WTC11 (cell line): ENCODE results near the gene LMOD2. TPM values are rescaled to one million over a fixed set of nuclear protein-coding genes. Genes with fewer than 3 reads are reported as not detected.

Experiments used
- ATAC-seq: fragments of 200-7000 bp; cut with Tn5 transposase; 2 replicates; pipeline ENCODE4 v1.10.0; 2021; ENCODE audit warnings: mild to moderate bottlenecking, moderate library complexity
- CTCF ChIA-PET: fragments of 300-600 bp; sonication (Branson Sonifier 250); formaldehyde crosslinking; loops from one replicate; lab custom pipeline; 2021; ENCODE audit warnings: antibody characterized with exemption; lab: Charles Lee
- POLR2A ChIA-PET: fragments of 350-600 bp; sonication (Branson Sonifier 250); formaldehyde crosslinking; loops from one replicate; lab custom pipeline; 2021; ENCODE audit warnings: antibody characterized with exemption; lab: Charles Lee
- DNase-seq: peaks from one replicate; pipeline ENCODE4 v3.0.0; 2021; ENCODE audit warnings: low spot score
- H3K27ac Mint-ChIP-seq: 2 replicates; pipeline ENCODE4 v1.8.0; 2021; ENCODE audit warnings: mixed read lengths
- H3K27me3 Mint-ChIP-seq: 2 replicates; pipeline ENCODE4 v1.8.0; 2021; ENCODE audit warnings: low read depth, mild to moderate bottlenecking, moderate library complexity, mixed read lengths
- H3K36me3 Mint-ChIP-seq: 2 replicates; pipeline ENCODE4 v1.8.0; 2021; ENCODE audit warnings: mixed read lengths
- H3K4me1 Mint-ChIP-seq: 2 replicates; pipeline ENCODE4 v1.8.0; 2022; ENCODE audit warnings: mixed read lengths
- H3K4me3 Mint-ChIP-seq: 2 replicates; pipeline ENCODE4 v1.8.0; 2021; ENCODE audit warnings: mild to moderate bottlenecking, moderate library complexity, mixed read lengths
- H3K9me3 Mint-ChIP-seq: 2 replicates; pipeline ENCODE4 v1.8.0; 2021; ENCODE audit warnings: mixed read lengths
- ETV6 ChIP-seq: sonication (generic); formaldehyde crosslinking; IDR thresholded peaks from 2 replicates; pipeline ENCODE4 v1.8.1; 2022; ENCODE audit warnings: mild to moderate bottlenecking, missing genetic modification reagents
- FOXP1 ChIP-seq: sonication (generic); formaldehyde crosslinking; IDR thresholded peaks from 2 replicates; pipeline ENCODE4 v1.8.0; 2022; ENCODE audit warnings: missing genetic modification reagents, mild to moderate bottlenecking, moderate library complexity, borderline replicate concordance
- GABPB1 ChIP-seq: sonication (generic); formaldehyde crosslinking; IDR thresholded peaks from 2 replicates; pipeline ENCODE4 v1.8.1; 2023; ENCODE audit warnings: mild to moderate bottlenecking, missing genetic modification reagents
- JAZF1 ChIP-seq: fragments of 250-450 bp; sonication (Bioruptor Pico); IDR thresholded peaks from 2 replicates; pipeline ENCODE4 v1.9.0; 2021; ENCODE audit warnings: moderate library complexity, mild to moderate bottlenecking, inconsistent platforms
- JUN ChIP-seq: sonication (generic); formaldehyde crosslinking; IDR thresholded peaks from 2 replicates; pipeline ENCODE4 v1.8.0; 2023; ENCODE audit warnings: mild to moderate bottlenecking, missing genetic modification reagents
- NFATC4 ChIP-seq: fragments of 250-450 bp; sonication (Bioruptor Pico); IDR thresholded peaks from 2 replicates; pipeline ENCODE4 v1.9.0; 2021; ENCODE audit warnings: mild to moderate bottlenecking
- TEAD1 ChIP-seq: sonication (generic); formaldehyde crosslinking; IDR thresholded peaks from 2 replicates; pipeline ENCODE4 v1.8.0; 2022; ENCODE audit warnings: mild to moderate bottlenecking, missing genetic modification reagents
- TEAD4 ChIP-seq: sonication (generic); formaldehyde crosslinking; IDR thresholded peaks from 2 replicates; pipeline ENCODE4 v1.8.0; 2022; ENCODE audit warnings: mild to moderate bottlenecking, missing genetic modification reagents
- total RNA-seq: library from RNA; stranded (reverse); gene quantifications from 3 replicates; pipeline ENCODE4 v1.2.3, GENCODE V29; 2021
- TF ChIP-seq, protein P1 (sequence below): fragments of 250-450 bp; sonication (Bioruptor Pico); IDR thresholded peaks from 2 replicates; pipeline ENCODE4 v1.8.0; 2021; ENCODE audit warnings: mild to moderate bottlenecking
- TF ChIP-seq, protein P2 (sequence below): sonication (generic); formaldehyde crosslinking; IDR thresholded peaks from 2 replicates; pipeline ENCODE4 v1.8.1; 2023; ENCODE audit warnings: mild to moderate bottlenecking, missing genetic modification reagents
- TF ChIP-seq, protein P3 (sequence below): sonication (generic); formaldehyde crosslinking; IDR thresholded peaks from 2 replicates; pipeline ENCODE4 v1.8.0; 2022; ENCODE audit warnings: mild to moderate bottlenecking, missing genetic modification reagents
- TF ChIP-seq, protein P4 (sequence below): sonication (generic); formaldehyde crosslinking; conservative IDR thresholded peaks from 2 replicates; pipeline ENCODE4 v1.8.1; 2022; ENCODE audit warnings: mild to moderate bottlenecking, missing genetic modification reagents
- TF ChIP-seq, protein P5 (sequence below): sonication (generic); formaldehyde crosslinking; IDR thresholded peaks from 2 replicates; pipeline ENCODE4 v1.8.0; 2022; ENCODE audit warnings: mild to moderate bottlenecking, missing genetic modification reagents
- TF ChIP-seq, protein P6 (sequence below): sonication (generic); formaldehyde crosslinking; IDR thresholded peaks from 2 replicates; pipeline ENCODE4 v1.8.0; 2023; ENCODE audit warnings: missing genetic modification reagents, mild to moderate bottlenecking, borderline replicate concordance

The LMOD2 gene
- total RNA-seq, 1 experiment from 2014 or later: not detected

DNA sequence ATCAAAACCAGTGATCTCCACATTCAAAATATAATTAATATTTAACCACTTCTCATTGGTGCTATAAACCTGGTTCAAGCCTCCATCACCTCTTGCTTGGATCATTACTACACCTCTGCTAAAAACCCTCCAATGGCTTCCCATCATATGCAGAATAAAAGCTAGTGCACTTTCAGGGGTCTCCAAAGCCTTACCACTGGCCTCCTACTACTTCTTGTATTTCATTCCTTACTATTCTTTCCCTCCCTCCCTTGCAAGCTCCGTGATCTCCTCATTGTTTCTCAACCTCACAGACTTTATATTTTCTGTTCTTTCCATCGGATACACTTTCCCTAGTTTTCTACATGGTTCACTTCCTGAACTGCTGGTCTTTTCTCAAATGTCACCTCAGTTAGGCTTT lies 31.5 kb downstream of the LMOD2 start (continued):
- TF ChIP-seq, protein P1, sequence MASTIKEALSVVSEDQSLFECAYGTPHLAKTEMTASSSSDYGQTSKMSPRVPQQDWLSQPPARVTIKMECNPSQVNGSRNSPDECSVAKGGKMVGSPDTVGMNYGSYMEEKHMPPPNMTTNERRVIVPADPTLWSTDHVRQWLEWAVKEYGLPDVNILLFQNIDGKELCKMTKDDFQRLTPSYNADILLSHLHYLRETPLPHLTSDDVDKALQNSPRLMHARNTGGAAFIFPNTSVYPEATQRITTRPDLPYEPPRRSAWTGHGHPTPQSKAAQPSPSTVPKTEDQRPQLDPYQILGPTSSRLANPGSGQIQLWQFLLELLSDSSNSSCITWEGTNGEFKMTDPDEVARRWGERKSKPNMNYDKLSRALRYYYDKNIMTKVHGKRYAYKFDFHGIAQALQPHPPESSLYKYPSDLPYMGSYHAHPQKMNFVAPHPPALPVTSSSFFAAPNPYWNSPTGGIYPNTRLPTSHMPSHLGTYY: no peak
- TF ChIP-seq TEAD4 (no peak), JUN (CRISPR knock-in tag) (no peak)
- TF ChIP-seq, protein P2, sequence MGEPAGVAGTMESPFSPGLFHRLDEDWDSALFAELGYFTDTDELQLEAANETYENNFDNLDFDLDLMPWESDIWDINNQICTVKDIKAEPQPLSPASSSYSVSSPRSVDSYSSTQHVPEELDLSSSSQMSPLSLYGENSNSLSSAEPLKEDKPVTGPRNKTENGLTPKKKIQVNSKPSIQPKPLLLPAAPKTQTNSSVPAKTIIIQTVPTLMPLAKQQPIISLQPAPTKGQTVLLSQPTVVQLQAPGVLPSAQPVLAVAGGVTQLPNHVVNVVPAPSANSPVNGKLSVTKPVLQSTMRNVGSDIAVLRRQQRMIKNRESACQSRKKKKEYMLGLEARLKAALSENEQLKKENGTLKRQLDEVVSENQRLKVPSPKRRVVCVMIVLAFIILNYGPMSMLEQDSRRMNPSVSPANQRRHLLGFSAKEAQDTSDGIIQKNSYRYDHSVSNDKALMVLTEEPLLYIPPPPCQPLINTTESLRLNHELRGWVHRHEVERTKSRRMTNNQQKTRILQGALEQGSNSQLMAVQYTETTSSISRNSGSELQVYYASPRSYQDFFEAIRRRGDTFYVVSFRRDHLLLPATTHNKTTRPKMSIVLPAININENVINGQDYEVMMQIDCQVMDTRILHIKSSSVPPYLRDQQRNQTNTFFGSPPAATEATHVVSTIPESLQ (CRISPR knock-in tag): no peak
- TF ChIP-seq, protein P3, sequence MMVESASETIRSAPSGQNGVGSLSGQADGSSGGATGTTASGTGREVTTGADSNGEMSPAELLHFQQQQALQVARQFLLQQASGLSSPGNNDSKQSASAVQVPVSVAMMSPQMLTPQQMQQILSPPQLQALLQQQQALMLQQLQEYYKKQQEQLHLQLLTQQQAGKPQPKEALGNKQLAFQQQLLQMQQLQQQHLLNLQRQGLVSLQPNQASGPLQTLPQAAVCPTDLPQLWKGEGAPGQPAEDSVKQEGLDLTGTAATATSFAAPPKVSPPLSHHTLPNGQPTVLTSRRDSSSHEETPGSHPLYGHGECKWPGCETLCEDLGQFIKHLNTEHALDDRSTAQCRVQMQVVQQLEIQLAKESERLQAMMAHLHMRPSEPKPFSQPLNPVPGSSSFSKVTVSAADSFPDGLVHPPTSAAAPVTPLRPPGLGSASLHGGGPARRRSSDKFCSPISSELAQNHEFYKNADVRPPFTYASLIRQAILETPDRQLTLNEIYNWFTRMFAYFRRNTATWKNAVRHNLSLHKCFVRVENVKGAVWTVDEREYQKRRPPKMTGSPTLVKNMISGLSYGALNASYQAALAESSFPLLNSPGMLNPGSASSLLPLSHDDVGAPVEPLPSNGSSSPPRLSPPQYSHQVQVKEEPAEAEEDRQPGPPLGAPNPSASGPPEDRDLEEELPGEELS (CRISPR knock-in tag): no peak

DNA sequence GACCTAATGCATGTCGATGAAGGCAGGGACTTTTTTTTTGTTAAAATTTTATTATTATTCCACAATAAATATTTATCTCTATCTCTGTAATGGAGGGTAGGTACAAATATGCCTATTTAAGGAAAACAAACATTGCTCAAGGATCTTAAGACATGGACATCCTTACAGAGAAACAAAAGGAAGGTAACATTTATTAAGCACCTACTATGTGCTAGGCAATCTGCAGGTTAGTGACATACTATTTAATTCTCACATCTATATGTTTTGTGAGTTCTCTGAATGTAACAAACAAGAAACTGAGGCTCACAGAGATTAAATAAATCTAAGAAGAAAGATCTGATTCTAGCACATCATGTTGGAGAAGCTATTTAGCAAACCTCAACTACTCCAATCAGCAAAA lies 32.1 kb downstream of the LMOD2 start:
- Mint-ChIP-seq H3K4me1 (peaks cover 21% of the 10 kb centered on the region), H3K36me3 (peaks cover 26% of the 10 kb centered on the region), H3K4me3 (no peak overlapping the region), H3K27me3 (no peaks in the 10 kb centered on the region), H3K27ac (no peak overlapping the region), H3K9me3 (no peaks in the 10 kb centered on the region)
- TF ChIP-seq JAZF1 (no peak), TEAD1 (no peak)
- TF ChIP-seq, protein P4, sequence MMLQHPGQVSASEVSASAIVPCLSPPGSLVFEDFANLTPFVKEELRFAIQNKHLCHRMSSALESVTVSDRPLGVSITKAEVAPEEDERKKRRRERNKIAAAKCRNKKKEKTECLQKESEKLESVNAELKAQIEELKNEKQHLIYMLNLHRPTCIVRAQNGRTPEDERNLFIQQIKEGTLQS (CRISPR knock-in tag): no peak
- TF ChIP-seq, protein P5, sequence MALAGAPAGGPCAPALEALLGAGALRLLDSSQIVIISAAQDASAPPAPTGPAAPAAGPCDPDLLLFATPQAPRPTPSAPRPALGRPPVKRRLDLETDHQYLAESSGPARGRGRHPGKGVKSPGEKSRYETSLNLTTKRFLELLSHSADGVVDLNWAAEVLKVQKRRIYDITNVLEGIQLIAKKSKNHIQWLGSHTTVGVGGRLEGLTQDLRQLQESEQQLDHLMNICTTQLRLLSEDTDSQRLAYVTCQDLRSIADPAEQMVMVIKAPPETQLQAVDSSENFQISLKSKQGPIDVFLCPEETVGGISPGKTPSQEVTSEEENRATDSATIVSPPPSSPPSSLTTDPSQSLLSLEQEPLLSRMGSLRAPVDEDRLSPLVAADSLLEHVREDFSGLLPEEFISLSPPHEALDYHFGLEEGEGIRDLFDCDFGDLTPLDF: no peak
- no peak for DNase-seq
- ATAC-seq: no peak
- ChIA-PET CTCF (interaction anchor here (1.9 kb wide), 1 partner anchor 14 kb away, joined by 6 read pairs; no protein-coding TSS in a partner anchor), POLR2A (no interaction called here)

DNA sequence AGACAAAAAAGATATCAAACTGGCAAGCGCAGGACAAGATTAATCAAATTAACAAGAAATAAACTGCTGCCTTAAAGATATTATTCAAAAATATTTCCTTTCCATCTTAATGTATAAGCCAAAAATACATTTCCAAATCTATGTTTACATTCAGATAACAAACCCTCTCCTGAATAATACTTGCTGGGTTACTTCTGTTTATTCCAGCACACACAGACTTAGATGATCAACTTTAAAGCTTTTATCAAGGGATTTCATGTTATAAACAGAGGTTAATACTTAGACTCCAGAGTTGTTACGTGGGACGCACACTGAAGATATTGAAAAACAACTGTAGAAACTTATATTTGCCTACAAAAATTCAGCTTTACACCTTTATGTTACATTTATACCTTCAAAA lies 33.6 kb downstream of the LMOD2 start:
- Mint-ChIP-seq H3K27me3 (no peaks in the 10 kb centered on the region), H3K36me3 (peaks cover 26% of the 10 kb centered on the region), H3K4me1 (peaks cover 25% of the 10 kb centered on the region), H3K27ac (no peak overlapping the region), H3K9me3 (no peaks in the 10 kb centered on the region), H3K4me3 (no peak overlapping the region)
- no peak for DNase-seq
- ChIA-PET CTCF (interaction anchor here (1.0 kb wide), 1 partner anchor 12 kb away, joined by 3 read pairs; no protein-coding TSS in a partner anchor), POLR2A (no interaction called here)
- TF ChIP-seq ETV6 (CRISPR knock-in tag) (no peak), GABPB1 (CRISPR knock-in tag) (no peak), NFATC4 (CRISPR knock-in tag) (no peak), FOXP1 (CRISPR knock-in tag) (no peak), JUN (CRISPR knock-in tag) (no peak)
- TF ChIP-seq, protein P6, sequence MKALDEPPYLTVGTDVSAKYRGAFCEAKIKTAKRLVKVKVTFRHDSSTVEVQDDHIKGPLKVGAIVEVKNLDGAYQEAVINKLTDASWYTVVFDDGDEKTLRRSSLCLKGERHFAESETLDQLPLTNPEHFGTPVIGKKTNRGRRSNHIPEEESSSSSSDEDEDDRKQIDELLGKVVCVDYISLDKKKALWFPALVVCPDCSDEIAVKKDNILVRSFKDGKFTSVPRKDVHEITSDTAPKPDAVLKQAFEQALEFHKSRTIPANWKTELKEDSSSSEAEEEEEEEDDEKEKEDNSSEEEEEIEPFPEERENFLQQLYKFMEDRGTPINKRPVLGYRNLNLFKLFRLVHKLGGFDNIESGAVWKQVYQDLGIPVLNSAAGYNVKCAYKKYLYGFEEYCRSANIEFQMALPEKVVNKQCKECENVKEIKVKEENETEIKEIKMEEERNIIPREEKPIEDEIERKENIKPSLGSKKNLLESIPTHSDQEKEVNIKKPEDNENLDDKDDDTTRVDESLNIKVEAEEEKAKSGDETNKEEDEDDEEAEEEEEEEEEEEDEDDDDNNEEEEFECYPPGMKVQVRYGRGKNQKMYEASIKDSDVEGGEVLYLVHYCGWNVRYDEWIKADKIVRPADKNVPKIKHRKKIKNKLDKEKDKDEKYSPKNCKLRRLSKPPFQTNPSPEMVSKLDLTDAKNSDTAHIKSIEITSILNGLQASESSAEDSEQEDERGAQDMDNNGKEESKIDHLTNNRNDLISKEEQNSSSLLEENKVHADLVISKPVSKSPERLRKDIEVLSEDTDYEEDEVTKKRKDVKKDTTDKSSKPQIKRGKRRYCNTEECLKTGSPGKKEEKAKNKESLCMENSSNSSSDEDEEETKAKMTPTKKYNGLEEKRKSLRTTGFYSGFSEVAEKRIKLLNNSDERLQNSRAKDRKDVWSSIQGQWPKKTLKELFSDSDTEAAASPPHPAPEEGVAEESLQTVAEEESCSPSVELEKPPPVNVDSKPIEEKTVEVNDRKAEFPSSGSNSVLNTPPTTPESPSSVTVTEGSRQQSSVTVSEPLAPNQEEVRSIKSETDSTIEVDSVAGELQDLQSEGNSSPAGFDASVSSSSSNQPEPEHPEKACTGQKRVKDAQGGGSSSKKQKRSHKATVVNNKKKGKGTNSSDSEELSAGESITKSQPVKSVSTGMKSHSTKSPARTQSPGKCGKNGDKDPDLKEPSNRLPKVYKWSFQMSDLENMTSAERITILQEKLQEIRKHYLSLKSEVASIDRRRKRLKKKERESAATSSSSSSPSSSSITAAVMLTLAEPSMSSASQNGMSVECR (CRISPR knock-in tag): no peak
- ATAC-seq: no peak
